NCI-H345 (cell line): Measurements from ENCODE around the gene APOF.
A peak's percentile ranks its signal among the peaks of the same experiment; 100 is the strongest.
"Not testable (repeated sequence)": the region's sequence is repeated elsewhere in the genome, so short reads cannot be mapped to it uniquely, and the experiment has no call there.

Experiments
- DNase-seq: peaks from one replicate; lab custom pipeline; 2025; lab: John Stamatoyannopoulos, UW

Gene APOF

DNA sequence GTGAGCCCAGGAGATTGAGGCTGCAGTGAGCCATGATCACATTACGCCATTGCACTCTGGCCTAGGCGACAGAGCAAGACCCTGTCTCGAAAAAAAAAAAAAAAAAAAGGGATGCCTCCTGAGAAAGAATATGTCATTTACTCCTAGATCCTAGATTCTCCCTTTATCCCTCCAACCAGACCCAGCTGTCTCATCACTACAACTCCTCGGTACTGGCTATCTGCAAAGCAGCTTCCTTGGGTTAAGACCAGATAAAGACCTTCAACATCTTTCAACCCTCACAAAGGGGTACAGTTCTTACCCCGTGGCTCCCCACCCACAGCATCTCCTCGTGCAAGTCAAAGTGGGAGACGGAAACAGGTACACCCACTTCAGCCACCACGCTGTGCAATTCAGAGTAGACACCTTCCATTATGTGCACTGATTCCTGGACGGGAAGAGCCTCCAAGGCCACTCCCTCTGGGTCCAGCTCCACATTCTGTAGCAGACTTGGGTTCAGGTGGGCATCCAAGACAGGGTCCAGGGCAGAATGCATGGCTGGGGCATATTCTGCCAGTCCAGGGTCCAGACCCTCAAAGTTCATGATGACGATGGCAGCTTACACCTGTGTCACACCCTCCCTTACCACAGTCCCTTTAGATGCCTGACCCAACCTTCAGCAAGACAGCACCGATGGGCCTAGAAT lies 30.0 kb downstream of the APOF start:
- no peak for DNase-seq

GRCh38 chr12:56330936-56331490 lies 31.6 kb downstream of the APOF start:
- DNase-seq: no peak

- no peak for DNase-seq
These were observed 36.1 kb downstream of the APOF start for GRCh38 chr12:56326533-56326932.

DNA sequence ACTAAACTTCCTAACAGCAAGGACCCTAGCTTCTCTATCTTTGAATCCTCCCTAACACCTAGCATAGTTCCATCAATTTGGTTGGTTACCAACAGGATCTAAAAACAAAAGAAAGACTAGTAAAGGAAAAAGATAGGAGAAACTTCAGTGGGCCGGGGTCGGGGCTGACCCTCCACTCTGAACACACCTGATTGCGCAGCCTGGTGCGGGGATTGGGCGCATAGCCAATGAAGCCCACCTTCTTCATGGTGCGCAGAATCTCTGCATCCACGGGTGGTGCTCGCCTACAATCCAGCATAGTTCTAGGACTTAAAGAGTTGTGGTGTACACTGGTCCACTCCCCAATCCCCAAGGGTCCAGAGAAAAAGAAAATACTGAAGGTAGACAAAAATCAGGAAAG lies 36.5 kb downstream of the APOF start:
- no peak for DNase-seq

- DNase-seq: no peak
These were observed 38.5 kb downstream of the APOF start for GRCh38 chr12:56324206-56324605.

DNA sequence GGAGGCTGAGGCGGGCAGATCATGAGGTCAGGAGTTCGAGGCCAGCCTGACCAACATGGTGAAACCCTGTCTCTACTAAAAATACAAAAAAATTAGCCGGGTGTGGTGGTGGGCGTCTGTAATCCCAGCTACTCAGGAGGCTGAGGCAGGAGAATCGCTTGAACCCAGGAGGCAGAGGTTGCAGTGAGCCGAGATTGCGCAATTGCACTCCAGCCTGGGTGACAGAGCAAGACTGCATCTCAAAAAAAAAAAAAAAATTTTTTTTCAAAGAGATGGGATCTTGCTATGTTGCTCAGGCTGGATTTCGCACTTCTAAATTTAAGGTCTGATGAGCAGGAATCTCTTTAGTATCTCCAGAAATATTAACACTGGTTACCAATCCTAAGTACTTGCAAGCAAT lies 41.0 kb downstream of the APOF start:
- not testable (repeated sequence) for DNase-seq

- DNase-seq: no peak
These were observed 41.6 kb downstream of the APOF start for GRCh38 chr12:56321027-56321426.

DNA sequence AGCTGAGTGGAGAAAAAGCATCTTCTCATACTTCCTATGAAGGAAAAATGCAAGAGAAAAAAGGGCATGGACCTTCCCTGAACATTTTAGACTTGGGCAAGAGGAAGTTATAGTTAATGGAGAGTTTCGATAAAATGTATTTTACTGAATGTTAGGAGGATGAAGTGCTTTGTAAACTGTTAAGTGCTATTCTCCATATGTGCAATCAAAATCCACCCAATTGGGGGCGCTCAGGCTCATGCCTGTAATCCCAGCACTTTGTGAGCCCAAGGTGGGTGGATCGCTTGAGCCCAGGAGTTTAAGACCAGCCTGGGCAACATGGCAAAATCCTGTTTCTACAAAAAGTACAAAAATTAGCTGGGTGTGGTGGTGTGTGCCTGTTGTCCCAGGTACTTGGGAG lies 45.0 kb downstream of the APOF start:
- no peak for DNase-seq

DNA sequence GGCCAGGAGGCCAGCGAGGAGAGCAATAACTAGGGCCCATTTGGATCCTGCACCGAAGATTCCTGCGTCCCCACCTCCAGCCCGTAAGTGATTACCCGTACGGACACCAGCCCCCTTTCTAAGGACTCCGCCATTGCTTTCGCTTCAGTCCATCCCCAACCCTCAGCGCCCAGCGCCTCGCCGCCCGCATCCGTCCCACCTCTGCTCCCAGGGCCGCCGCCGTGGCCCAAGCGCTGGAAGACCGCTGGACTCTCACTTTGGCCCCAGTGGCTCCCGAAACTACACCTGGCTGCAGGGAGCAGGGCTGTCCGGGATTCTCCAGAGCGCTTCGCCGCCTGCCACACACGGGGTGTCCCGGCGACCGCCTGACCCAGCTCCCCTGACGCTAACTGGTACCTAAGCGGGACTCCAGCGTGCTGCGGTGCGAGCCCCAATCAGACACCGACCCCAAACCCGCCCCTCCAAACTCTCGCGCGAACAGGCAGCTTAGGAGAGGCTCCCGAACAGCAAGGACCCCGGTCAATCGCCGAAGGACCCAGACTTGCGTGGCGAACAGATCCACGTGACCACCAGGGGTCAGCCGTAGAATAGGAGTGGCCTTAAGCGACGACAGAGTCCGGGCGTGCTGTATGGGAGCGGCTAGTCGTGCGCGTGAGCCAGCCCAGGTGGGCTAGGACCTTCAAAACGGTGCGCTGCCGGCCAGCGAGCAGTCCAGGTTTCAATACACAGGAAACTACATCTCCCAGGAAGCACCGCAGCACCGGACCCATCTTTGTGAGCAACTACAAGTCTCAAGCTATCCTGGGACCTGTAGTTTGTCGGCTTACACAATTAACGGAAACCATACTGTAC lies 46.8 kb downstream of the APOF start, which contains the start of gene CNPY2:
Gene CNPY2 (minus strand): TSS at position 367 of the 852 bp plus-strand sequence. CDS start 771 bp downstream, outside the sequence.
- DNase-seq: peak; percentile 98

- no peak for DNase-seq
These were observed 47.4 kb downstream of the APOF start for GRCh38 chr12:56315249-56315621.

GRCh38 chr12:56311003-56311402 lies 51.7 kb downstream of the APOF start:
- DNase-seq: no peak
